Hematopoietic multipotent progenitor cell treated with erythropoietin and hydrocortisone succinate and interleukin-3 and kit ligand, for 15 days (in vitro differentiated cells): ENCODE data around the gene FAM227B.
"Not testable (repeated sequence)": the region's sequence is repeated elsewhere in the genome, so short reads cannot be mapped to it uniquely, and the experiment has no call there.

Experiments
- DNase-seq: peaks from one replicate; pipeline ENCODE4 v3.0.0-alpha.2; 2015; ENCODE audit warnings: low spot score

Gene FAM227B

GRCh38 chr15:49372366-49372765 lies 248.3 kb downstream of the FAM227B start:
- no peak for DNase-seq

- peak; percentile 13 for DNase-seq
Observed at GRCh38 chr15:49370782-49371181, 249.8 kb downstream of the FAM227B start.

GRCh38 chr15:49366496-49366895 lies 254.1 kb downstream of the FAM227B start:
- no peak for DNase-seq

DNA sequence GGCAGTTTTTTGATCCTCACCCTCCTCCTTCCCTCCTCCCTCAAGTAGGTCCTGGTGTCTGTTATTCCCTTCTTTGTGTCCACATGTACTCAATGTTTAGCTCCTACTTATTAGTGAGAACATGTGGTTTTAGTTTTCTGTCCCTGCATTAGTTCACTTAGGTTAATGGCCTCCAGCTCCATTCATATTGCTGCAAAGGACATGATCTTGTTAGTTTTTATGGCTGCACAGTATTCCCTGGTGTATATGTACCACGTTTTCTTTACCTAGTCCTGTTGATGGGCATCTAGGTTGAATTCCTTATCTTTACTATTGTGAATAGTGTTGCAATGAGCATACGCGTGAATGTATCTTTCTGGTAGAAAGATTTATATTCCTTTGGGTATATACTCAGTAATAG lies 259.2 kb downstream of the FAM227B start:
- no peak for DNase-seq

DNA sequence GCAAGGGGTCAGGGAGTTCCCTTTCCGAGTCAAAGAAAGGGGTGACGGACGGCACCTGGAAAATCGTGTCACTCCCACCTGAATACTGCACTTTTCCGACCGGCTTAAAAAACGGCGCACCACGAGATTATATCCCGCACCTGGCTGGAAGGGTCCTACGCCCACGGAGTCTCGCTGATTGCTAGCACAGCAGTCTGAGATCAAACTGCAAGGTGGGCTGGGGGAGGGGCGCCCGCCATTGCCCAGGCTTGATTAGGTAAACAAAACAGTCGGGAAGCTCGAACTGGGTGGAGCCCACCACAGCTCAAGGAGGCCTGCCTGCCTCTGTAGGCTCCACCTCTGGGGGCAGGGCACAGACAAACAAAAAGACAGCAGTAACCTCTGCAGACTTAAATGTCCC lies 266.2 kb downstream of the FAM227B start:
- not testable (repeated sequence) for DNase-seq

- DNase-seq = no peak
Observed at GRCh38 chr15:49343546-49343945, 277.1 kb downstream of the FAM227B start.

- no peak for DNase-seq
Observed at GRCh38 chr15:49339656-49340055, 281.0 kb downstream of the FAM227B start.

- DNase-seq = no peak
Observed at GRCh38 chr15:49331951-49332350, 288.7 kb downstream of the FAM227B start.

- no peak for DNase-seq
Observed at GRCh38 chr15:49331442-49331841, 289.2 kb downstream of the FAM227B start.

DNA sequence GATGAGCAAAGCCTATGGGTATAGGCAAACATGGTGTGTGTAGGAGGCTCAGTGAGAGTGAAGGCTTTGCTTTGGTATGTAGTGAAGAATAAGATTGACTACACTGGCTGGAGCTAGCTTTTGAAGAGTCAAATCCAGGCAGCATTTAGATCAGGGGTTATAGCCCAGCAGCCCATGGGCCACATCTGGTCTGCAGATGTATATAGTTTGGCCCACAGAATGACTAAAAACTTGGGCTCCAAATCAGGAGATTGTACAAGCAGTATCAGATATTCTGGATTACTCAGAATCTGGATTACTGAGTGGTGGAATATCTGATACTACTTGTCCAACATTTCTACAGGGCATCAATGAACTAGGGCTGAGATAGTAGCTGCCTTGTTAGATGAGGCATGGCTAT lies 290.5 kb downstream of the FAM227B start:
- DNase-seq = no peak

DNA sequence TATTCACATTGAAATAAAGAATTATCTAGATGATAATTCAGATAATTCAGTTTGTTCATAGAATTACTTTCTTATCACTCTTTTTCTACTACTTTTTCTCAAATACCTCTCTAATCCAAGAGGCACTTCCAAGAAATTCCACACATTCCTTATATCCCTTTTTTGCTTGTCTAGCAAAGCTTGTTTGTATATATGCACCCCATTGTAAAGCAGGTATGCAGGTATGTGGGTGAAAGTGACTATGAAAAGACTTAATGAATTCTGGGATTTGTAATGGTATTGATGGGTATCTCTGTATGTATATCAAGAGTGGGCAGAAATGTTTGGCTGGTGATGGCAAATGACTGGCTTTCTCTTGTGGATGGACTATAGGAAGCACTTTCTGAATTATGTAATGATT lies 291.7 kb downstream of the FAM227B start:
- DNase-seq = no peak

DNA sequence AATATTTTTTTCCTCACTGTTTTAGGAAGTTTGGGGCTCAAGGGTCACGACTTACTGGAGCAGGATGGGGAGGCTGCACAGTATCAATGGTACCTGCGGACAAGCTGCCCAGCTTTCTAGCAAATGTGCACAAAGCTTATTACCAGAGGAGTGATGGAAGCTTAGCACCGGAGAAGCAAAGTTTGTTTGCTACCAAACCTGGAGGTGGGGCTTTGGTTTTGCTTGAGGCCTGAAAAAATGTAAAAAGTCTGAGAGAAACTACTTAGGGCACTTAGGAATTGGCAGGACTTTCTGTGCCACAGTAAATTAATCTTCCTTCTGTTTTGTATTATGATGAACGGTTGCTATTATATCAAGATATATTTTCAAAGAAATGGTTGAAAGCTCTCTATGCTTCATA lies 292.7 kb downstream of the FAM227B start:
- DNase-seq = no peak

DNA sequence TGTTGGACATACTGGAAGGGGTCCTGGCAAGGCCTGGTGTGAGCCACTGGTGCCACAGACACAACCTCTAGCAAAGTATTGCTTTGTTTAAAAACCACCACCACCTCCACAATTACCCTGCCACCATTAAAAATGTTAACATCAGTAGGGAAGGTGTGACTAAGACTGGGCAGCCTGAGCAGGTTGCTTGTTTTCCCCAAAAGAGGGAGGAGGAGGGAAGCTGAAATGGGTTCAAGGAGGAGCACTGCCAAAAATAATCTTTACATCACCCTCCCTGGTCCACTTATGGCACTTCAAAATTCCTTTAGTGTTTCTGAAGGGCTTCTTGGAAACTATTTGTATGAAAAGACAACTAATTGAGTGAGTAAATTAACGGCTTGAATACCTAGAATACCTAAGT lies 297.4 kb downstream of the FAM227B start:
- DNase-seq = no peak

GRCh38 chr15:49320351-49320750 lies 300.3 kb downstream of the FAM227B start:
- no peak for DNase-seq

- DNase-seq = no peak
Observed at GRCh38 chr15:49315391-49315823, 305.2 kb downstream of the FAM227B start.

GRCh38 chr15:49314716-49315115 lies 305.9 kb downstream of the FAM227B start:
- DNase-seq = no peak

GRCh38 chr15:49313650-49314049 lies 307.0 kb downstream of the FAM227B start:
- no peak for DNase-seq

DNA sequence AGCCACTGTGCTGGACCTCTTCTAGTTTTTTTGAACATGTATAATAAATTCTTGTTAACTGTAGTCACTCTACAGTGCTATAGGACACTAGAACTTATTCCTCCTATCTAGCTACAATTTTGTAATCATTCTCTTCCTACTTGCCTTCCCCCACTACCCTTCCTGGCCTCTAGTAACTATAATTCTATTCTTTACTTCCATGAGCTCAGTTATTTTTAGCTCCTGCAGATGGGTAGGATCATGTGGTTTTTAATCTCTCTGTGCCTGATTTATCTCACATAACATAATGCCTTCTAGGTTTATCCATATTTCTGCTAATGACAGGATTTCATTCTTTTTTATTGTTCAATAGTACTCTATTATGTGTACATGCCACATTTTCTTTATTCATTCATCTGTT lies 310.7 kb downstream of the FAM227B start:
- DNase-seq = no peak

DNA sequence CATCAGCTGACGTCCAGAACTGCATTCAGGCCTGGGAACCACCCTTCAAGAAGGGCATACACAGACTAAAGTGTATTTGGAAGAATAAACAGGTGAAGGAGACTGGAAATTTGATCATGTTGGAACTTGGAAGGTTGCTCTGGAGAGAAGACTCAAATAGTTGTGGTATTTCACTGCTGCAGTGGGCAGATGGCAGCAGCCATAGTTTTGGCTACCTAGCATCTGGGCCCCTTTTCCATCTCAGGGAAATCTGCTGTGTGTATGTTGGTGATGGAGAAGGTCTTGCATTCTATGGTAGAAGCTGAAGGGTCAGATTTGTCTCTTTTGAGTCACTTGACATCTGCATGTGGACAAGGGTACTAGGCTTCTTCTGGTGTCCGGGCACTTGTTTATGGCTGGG lies 311.9 kb downstream of the FAM227B start:
- DNase-seq = no peak

GRCh38 chr15:49306551-49306950 lies 314.1 kb downstream of the FAM227B start:
- DNase-seq = no peak

- no peak for DNase-seq
Observed at GRCh38 chr15:49303003-49303402, 317.6 kb downstream of the FAM227B start.

GRCh38 chr15:49301562-49301961 lies 319.1 kb downstream of the FAM227B start:
- DNase-seq = no peak

DNA sequence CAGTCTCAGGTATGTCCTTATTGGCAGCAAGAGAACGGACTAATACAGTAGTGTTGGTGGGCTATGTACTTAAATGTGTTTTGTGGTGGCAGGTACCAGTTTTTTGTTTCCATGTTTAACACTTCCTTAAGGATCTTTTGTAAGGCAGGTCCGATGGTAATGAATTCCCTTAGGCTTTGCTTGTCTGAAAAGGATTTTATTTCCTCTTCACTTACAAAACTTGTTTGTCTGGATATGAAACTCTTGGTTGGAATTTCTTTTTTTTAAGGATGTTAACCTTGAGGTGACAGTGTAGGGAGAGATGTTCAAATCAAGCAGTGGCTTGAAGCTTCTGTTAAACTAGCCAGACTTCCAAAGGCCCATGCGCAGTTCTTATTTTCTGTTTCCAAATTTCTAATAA lies 319.8 kb downstream of the FAM227B start:
- no peak for DNase-seq

- DNase-seq = no peak
Observed at GRCh38 chr15:49297584-49297983, 323.0 kb downstream of the FAM227B start.

DNA sequence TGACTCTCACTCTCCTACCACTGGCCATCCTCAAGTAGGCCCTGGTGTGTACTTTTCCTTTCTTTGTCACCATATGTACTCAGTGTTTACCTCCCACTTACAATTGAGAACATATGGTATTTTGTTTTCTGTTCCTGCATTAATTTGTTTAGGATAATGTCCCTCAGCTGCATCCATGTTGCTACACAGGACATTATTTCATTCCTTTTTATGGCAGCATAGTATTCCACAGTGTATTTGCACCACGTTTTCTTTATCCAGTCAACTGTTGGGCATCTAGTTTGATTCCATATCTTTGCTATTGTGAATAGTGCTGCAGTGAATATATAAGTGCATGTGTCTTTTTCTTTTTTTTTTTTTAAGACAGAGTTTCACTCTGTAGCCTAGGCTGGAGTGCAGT lies 324.4 kb downstream of the FAM227B start:
- DNase-seq = no peak
